Stimulated activated CD4-positive, alpha-beta T cell treated with anti-CD3 and anti-CD28 coated beads, Interleukin-1b, Interleukin-23, amount 100 ng/mL, for 4 hours (primary cell): ENCODE data around the gene SLCO1A2.
"Not testable (repeated sequence)": the region's sequence is repeated elsewhere in the genome, so short reads cannot be mapped to it uniquely, and the experiment has no call there.

Source experiments
- DNase-seq, 2 donors: peaks; one replicate each; pipeline ENCODE4 v3.0.0-alpha.2; 2020; ENCODE audit warnings: low read depth in 2 of 2

Gene SLCO1A2, protein sequence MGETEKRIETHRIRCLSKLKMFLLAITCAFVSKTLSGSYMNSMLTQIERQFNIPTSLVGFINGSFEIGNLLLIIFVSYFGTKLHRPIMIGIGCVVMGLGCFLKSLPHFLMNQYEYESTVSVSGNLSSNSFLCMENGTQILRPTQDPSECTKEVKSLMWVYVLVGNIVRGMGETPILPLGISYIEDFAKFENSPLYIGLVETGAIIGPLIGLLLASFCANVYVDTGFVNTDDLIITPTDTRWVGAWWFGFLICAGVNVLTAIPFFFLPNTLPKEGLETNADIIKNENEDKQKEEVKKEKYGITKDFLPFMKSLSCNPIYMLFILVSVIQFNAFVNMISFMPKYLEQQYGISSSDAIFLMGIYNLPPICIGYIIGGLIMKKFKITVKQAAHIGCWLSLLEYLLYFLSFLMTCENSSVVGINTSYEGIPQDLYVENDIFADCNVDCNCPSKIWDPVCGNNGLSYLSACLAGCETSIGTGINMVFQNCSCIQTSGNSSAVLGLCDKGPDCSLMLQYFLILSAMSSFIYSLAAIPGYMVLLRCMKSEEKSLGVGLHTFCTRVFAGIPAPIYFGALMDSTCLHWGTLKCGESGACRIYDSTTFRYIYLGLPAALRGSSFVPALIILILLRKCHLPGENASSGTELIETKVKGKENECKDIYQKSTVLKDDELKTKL

GRCh38 chr12:21334771-21335325 lies at the start of gene SLCO1A2:
TSS of gene SLCO1A2 (minus strand) at chr12:21334917. CDS start at chr12:21334647, 270 bp downstream.
- DNase-seq: no peak

DNA sequence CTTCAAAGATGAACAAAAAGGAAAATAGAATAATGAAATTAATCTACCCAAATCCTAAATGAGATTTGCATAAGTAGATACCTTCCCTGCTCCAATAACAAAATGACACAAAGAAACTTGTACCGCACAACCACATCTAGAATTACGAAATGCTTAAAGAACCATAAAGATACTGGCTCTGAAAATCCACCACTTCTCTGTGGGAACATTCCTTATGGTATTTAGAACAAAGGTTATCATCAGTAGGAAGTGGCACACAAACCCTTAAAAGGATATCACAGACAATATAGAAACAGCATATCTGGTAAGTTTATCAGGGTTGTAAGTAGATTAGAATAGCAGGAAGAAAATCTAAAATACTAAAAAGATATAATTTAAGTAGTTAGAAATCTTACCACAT lies 49.5 kb upstream of the SLCO1A2 start:
- DNase-seq: no peak

DNA sequence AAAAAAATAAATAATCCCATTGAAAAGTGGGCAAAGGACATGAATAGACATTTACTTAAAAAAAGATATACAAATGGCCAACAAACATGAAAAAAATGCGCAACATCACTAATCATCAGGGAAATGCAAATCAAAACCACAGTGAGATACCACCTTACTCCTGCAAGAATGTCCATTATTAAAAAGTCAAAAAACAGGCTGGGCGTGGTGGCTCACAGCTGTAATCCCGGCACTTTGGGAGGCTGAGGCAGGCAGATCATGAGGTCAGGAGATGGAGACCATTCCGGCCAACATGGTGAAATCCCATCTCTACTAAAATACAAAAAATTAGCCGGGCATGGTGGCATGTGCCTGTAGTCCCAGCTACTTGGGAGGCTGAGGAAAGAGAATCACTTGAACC lies 46.6 kb upstream of the SLCO1A2 start:
- DNase-seq: not testable (repeated sequence)

GRCh38 chr12:21379218-21379617 lies 44.5 kb upstream of the SLCO1A2 start:
- no peak for DNase-seq

- no peak for DNase-seq
Measured at GRCh38 chr12:21372602-21373001, 37.9 kb upstream of the SLCO1A2 start, which contains the start of gene IAPP. TSS of gene IAPP (plus strand) at chr12:21372902. CDS start at chr12:21373352, 450 bp downstream.

- DNase-seq: no peak
Measured at GRCh38 chr12:21370845-21371449, 36.2 kb upstream of the SLCO1A2 start.

- DNase-seq: no peak
Measured at GRCh38 chr12:21369141-21369980, 34.6 kb upstream of the SLCO1A2 start.

GRCh38 chr12:21360632-21361031 lies 25.9 kb upstream of the SLCO1A2 start:
- not testable (repeated sequence) for DNase-seq

DNA sequence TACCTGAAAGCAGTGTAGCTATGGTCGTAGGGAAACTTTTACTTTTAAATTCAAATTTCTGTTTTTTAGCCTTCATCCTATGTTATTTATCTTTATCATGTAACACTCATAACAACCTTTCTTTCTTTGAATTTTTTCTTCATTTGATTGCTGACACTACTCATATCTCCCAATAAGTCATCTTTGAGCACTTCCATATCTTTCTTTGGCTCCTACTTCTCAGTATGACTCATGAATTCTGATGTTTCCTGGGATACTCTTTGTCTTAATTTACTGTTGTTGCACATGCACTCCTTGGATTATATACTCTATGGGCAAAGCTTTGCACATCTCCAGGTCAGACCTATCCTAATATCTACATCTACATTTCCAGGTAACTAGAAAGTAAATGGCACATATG lies 19.9 kb upstream of the SLCO1A2 start:
- no peak for DNase-seq

DNA sequence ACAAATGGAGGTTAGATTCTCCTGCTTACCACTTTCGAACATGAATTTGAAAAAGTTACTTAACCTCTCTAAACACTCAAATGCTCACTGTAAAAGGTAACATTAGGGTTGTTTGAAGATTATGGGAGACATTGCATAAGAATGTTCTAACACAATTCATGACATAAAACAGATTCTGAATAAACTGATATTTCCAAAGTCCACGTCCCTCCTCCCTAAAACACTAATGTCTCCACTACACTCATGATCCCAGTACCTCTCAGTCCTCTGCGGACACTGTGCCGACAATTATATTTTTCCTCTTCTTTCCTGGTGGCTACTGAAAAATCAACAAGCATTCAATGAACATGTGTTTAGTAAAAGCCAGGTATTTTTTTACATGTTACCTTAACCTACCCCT lies 19.2 kb upstream of the SLCO1A2 start:
- DNase-seq: no peak

- DNase-seq: no peak
Measured at GRCh38 chr12:21353487-21353886, 18.8 kb upstream of the SLCO1A2 start.

DNA sequence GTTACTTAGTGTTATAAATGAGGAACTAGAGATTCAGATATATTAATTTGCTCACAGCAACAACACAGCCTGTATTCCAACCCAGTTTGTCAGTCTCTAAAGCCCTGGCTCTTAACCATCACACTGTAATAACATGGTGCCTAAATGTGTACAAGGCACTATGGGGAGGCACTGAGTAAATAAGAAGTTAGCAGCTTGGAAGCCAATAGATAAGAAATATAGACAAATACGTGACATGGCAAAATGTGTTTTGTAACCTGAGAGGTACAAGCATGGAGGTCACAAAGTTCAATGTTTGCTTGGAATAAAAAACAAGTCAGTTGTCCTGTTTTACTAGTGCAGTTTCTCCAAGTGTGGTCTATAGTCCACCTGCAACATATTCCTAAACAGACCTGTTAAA lies 16.3 kb upstream of the SLCO1A2 start:
- DNase-seq: no peak

DNA sequence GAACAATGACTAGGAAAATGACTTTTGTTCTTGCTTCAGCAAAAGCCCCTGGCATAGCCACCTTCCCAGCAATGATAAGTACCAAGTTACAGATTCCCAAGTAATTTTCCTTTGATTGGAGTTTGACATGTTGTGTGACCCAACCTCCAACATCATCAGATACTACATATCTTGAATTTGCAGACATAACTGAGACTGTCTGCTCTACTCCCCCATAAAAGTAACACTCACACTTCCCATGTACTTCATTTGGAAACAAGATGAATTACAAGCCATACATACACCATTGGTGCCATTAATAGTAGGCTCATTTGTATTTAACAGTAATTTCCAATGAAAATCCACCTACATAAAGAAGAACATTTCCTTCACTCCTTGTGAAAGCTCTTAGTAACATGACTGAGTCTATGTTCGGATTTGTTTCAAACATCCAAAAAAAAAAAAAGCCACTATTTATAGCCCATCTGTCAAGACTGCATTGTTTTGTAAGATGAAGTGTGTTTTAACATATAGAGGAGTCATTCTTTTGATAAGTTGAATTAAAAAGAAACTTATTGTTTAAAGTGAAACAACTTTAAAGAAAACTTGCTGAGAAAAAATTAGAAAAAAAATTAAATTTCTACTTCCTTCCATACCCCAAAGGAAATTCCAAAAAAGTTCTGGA lies 12.0 kb upstream of the SLCO1A2 start:
- no peak for DNase-seq

DNA sequence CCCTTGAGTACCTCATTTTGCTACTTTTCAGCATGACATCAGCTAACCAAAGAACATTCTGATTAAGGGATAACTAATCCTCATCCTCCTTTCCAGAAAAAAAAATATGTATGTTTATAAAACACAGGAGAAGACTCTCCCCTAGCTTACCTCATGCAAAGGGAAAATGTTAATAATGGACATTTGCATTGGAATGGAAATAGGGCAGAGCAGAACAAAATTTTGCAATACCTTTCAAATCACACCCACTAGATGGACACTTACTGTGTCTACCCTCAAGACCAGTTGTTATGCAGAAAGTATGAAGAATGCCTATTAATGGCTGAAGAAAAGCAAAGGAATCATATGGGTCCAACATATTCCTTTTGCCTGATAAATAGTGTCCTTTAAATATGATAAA lies 8.9 kb upstream of the SLCO1A2 start:
- no peak for DNase-seq

DNA sequence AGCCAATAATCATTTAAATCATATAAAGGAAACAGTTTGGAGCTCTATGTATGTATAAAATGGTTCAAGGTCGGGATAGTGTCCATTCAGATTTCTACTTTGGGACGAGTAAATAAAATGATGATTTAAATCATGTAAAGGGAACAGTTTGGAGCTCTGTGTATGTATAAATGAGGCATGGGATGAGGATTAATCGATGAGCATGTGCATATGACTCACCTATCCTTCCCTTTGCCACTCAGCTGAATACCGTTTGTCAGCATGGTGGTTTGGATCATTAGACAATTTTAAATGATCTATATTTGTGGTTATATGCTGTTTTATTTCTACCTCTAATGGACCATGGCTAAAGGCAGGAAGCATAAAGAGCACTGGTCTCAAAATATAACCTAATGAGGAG lies 7.1 kb upstream of the SLCO1A2 start:
- DNase-seq: no peak

DNA sequence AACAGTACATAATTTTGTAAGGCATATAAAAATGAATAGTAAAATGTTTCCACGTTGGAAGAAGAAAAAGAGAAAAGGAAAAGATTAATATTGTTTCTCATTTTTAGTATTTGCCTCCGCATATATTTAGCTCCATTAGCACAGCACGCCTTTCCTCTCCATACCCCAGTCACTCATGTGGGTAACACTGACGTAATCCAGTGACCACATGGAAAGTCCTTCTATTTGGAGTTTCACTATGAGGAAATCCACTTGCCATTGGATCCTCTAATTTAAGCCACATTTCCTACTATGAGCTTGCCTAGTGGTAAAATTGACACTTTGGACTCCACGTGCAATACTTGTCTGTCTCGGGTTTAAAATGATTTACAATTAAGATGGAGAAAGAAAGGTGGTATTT lies 5.7 kb upstream of the SLCO1A2 start:
- no peak for DNase-seq

DNA sequence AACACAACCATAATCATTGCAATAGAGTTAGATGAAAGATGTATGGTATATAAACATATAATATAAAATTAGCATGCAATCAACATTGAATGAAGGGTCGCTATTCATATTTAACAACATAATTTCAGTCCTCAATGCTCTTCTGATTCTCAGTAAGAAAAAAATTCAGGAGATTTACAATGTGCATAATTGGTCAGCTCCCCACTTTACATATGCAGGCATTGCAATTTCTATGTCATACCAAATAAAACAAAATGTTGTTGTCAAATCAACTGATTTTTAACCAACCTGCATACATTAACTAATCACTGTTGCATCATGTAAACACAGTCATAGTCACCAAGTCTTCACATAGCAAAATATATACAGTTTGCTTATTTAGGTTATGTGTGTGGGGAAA lies 5.2 kb upstream of the SLCO1A2 start:
- no peak for DNase-seq

- DNase-seq: no peak
Measured at GRCh38 chr12:21337959-21338744, 3.4 kb upstream of the SLCO1A2 start.

GRCh38 chr12:21337453-21337852 lies 2.7 kb upstream of the SLCO1A2 start:
- DNase-seq: no peak

DNA sequence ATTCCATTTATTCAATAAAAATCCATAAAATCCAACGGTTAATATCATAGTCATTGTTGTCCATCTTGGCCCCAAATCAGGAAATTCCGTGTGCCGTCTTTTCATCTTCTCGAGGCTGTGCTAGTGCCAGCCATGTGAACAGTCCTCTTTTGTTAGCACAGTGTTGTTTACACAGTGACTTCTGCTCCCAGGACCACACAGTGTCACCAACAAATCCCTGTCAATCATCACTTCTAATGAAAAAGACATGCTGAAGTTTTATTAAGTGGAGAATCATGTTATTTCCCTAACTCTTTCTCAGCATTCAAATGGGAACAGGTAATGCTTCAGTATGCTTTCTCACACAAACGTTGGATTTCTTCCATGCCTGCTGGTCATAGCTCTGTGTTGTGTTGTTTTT lies 1.9 kb upstream of the SLCO1A2 start:
- no peak for DNase-seq
